H1 (cell line): ENCODE measurements around the gene ZSCAN1. TPM values are rescaled to one million over a fixed set of nuclear protein-coding genes. Genes with fewer than 3 reads are reported as not detected.

Experiments used
- CTCF ChIA-PET: fragments of 300-600 bp; sonication (Branson Sonifier 250); formaldehyde crosslinking; loops from one replicate; lab custom pipeline; 2021; ENCODE audit not compliant: partially characterized antibody; lab: Charles Lee
- POLR2A ChIA-PET: fragments of 300-600 bp; sonication (Branson Sonifier 250); formaldehyde crosslinking; loops from one replicate; lab custom pipeline; 2021; ENCODE audit warnings: inconsistent platforms; ENCODE audit not compliant: partially characterized antibody; lab: Charles Lee
- DNase-seq, 2 experiments: peaks; one replicate each; pipeline versions ENCODE4 v3.0.0 to v3.0.0-alpha.2; 2010 to 2022; ENCODE audit warnings: low spot score in 2 of 2, low read depth in 1 of 2, mixed read lengths in 1 of 2
- FAIRE-seq: peaks from 2 replicates; lab custom pipeline; 2011; peaks lifted over from hg19 to GRCh38; lab: Jason Lieb, UNC
- H2AFZ ChIP-seq: 2 replicates; pipeline ENCODE4 v1.8.1; 2012; ENCODE audit warnings: low read length, inconsistent platforms
- H2AK5ac ChIP-seq: 2 replicates; pipeline ENCODE4 v1.6.1; 2013; ENCODE audit warnings: low read depth, low read length
- H2BK120ac ChIP-seq: replicated peaks from 2 replicates; pipeline ENCODE3; 2013; ENCODE audit warnings: low read depth, low read length, inconsistent platforms
- H2BK12ac ChIP-seq: 2 replicates; pipeline ENCODE4 v1.6.1; 2013; ENCODE audit warnings: low read depth, low read length
- H2BK15ac ChIP-seq: 2 replicates; pipeline ENCODE4 v1.6.1; 2013; ENCODE audit warnings: low read length
- H2BK20ac ChIP-seq: 2 replicates; pipeline ENCODE4 v1.6.1; 2013; ENCODE audit warnings: low read length
- H2BK5ac ChIP-seq: 2 replicates; pipeline ENCODE4 v1.6.1; 2013; ENCODE audit warnings: low read depth, low read length
- H3K14ac ChIP-seq: 2 replicates; pipeline ENCODE4 v1.6.1; 2013; ENCODE audit warnings: inconsistent platforms; ENCODE audit not compliant: insufficient read length
- H3K18ac ChIP-seq: 2 replicates; pipeline ENCODE4 v1.6.1; 2013; ENCODE audit warnings: low read length; ENCODE audit errors: extremely low read depth
- H3K23ac ChIP-seq: 2 replicates; pipeline ENCODE4 v1.6.1; 2013; ENCODE audit warnings: inconsistent platforms; ENCODE audit not compliant: insufficient read length
- H3K23me2 ChIP-seq: 2 replicates; pipeline ENCODE4 v1.6.1; 2013; ENCODE audit warnings: low read depth, low read length
- H3K27ac ChIP-seq: 2 replicates; pipeline ENCODE4 v1.6.1; 2011; ENCODE audit warnings: low read depth, low read length, inconsistent platforms
- H3K27me3 ChIP-seq, 4 experiments: replicated peaks in 1 of 4; 1 replicate in 1 of 4; 2 replicates in 3 of 4; pipeline versions ENCODE4 v1.6.1 to v1.8.1; 2011 to 2013; ENCODE audit warnings: low read length in 3 of 4, mild to moderate bottlenecking in 3 of 4, inconsistent platforms in 2 of 4, mixed read lengths in 2 of 4, moderate library complexity in 1 of 4; ENCODE audit not compliant: control insufficient read depth in 3 of 4, insufficient read depth in 3 of 4; ENCODE audit errors: extremely low read depth in 1 of 4
- H3K36me3 ChIP-seq, 4 experiments: 2 replicates each; pipeline versions ENCODE4 v1.6.1 to v1.8.1; 2011 to 2013; ENCODE audit warnings: mild to moderate bottlenecking in 4 of 4, low read length in 3 of 4, moderate library complexity in 2 of 4, control low read depth in 1 of 4, inconsistent platforms in 1 of 4; ENCODE audit not compliant: insufficient read depth in 4 of 4, control insufficient read depth in 2 of 4
- H3K4ac ChIP-seq: replicated peaks from 2 replicates; pipeline ENCODE3; 2013; ENCODE audit warnings: low read length, low read depth, mixed read lengths, inconsistent platforms; ENCODE audit not compliant: insufficient read length
- H3K4me1 ChIP-seq, 4 experiments: replicated peaks in 1 of 4; 1 replicate in 1 of 4; 2 replicates in 3 of 4; pipeline versions ENCODE4 v1.6.1 to v1.8.1; 2011 to 2013; ENCODE audit warnings: low read length in 3 of 4, inconsistent platforms in 2 of 4, mixed read lengths in 1 of 4; ENCODE audit not compliant: insufficient read depth in 4 of 4, control insufficient read depth in 3 of 4
- H3K4me2 ChIP-seq, 2 experiments: 2 replicates each; pipeline versions ENCODE4 v1.6.1 to v1.8.1; 2011 to 2013; ENCODE audit warnings: low read depth in 2 of 2, low read length in 2 of 2, control low read depth in 1 of 2, inconsistent platforms in 1 of 2, mild to moderate bottlenecking in 1 of 2; ENCODE audit not compliant: insufficient read depth in 1 of 2
- H3K4me3 ChIP-seq, 4 experiments: fragments of 200-600, 300-600 bp in 1 of 4; sonication (generic), shearing (Covaris generic), sonication (Bioruptor Twin) in 1 of 4; 2 replicates each; pipeline versions ENCODE4 v1.5.1 to v1.8.1; 2011 to 2016; ENCODE audit warnings: low read length in 4 of 4, low read depth in 3 of 4, control low read depth in 2 of 4, inconsistent platforms in 2 of 4, mild to moderate bottlenecking in 2 of 4, mixed read lengths in 1 of 4, moderate library complexity in 1 of 4; ENCODE audit not compliant: insufficient read depth in 2 of 4; ENCODE audit errors: extremely low read depth in 1 of 4
- H3K56ac ChIP-seq: replicated peaks from 2 replicates; pipeline ENCODE3; 2013; ENCODE audit warnings: low read depth, mild to moderate bottlenecking, mixed read lengths, low read length, inconsistent platforms; ENCODE audit not compliant: insufficient read length
- H3K79me1 ChIP-seq: 2 replicates; pipeline ENCODE4 v1.6.1; 2013; ENCODE audit warnings: low read depth, low read length, control low read depth
- H3K79me2 ChIP-seq, 2 experiments: 2 replicates each; pipeline versions ENCODE4 v1.6.1 to v1.8.1; 2012 to 2013; ENCODE audit warnings: low read length in 2 of 2, mild to moderate bottlenecking in 2 of 2, inconsistent platforms in 1 of 2; ENCODE audit not compliant: insufficient read depth in 2 of 2, control insufficient read depth in 1 of 2
- H3K9ac ChIP-seq, 4 experiments: replicated peaks in 1 of 4; 1 replicate in 1 of 4; 2 replicates in 3 of 4; pipeline versions ENCODE4 v1.6.1 to v1.8.1; 2011 to 2013; ENCODE audit warnings: low read depth in 3 of 4, low read length in 3 of 4, control low read depth in 2 of 4, mild to moderate bottlenecking in 2 of 4, moderate library complexity in 2 of 4, inconsistent platforms in 1 of 4; ENCODE audit errors: extremely low read depth in 1 of 4
- H3K9me3 ChIP-seq, 2 experiments: 2 replicates each; pipeline versions ENCODE4 v1.6.1 to v1.8.1; 2012 to 2013; ENCODE audit warnings: mild to moderate bottlenecking in 2 of 2, moderate library complexity in 2 of 2, control low read depth in 1 of 2, inconsistent platforms in 1 of 2, low read depth in 1 of 2, low read length in 1 of 2, mixed read lengths in 1 of 2; ENCODE audit not compliant: insufficient read depth in 2 of 2
- H4K20me1 ChIP-seq, 2 experiments: replicated peaks in 1 of 2; 2 replicates each; pipeline versions ENCODE3 to v1.8.1; 2011 to 2013; ENCODE audit warnings: inconsistent platforms in 2 of 2, low read length in 2 of 2, mild to moderate bottlenecking in 1 of 2; ENCODE audit not compliant: insufficient read depth in 2 of 2, control insufficient read depth in 1 of 2
- H4K5ac ChIP-seq: 2 replicates; pipeline ENCODE4 v1.6.1; 2013; ENCODE audit warnings: low read length, low read depth, mixed read lengths, inconsistent platforms; ENCODE audit not compliant: insufficient read length
- H4K8ac ChIP-seq: 2 replicates; pipeline ENCODE4 v1.8.0; 2013; ENCODE audit warnings: mild to moderate bottlenecking, moderate library complexity, low read length, inconsistent platforms; ENCODE audit not compliant: insufficient read depth; ENCODE audit errors: extremely low read depth
- H4K91ac ChIP-seq: replicated peaks from 2 replicates; pipeline ENCODE3; 2013; ENCODE audit warnings: low read length, mixed read lengths, inconsistent platforms; ENCODE audit not compliant: insufficient read length
- BRCA1 ChIP-seq: IDR thresholded peaks from 2 replicates; pipeline ENCODE4 v1.6.1; 2012; ENCODE audit warnings: low read depth, low read length, improper control_type of control experiment
- CTBP2 ChIP-seq: IDR thresholded peaks from 2 replicates; pipeline ENCODE4 v1.7.0; 2011; ENCODE audit warnings: borderline replicate concordance, mild to moderate bottlenecking, moderate library complexity, mixed read lengths, low read length; ENCODE audit not compliant: insufficient read depth, insufficient read length
- POLR2A ChIP-seq, 2 experiments: IDR thresholded peaks; 1 replicate in 1 of 2; 2 replicates in 1 of 2; pipeline ENCODE4 v1.6.1; 2011; ENCODE audit warnings: low read depth in 2 of 2, low read length in 2 of 2, mild to moderate bottlenecking in 2 of 2; ENCODE audit errors: control extremely low read depth in 1 of 2
- POLR2AphosphoS5 ChIP-seq: IDR thresholded peaks from 2 replicates; pipeline ENCODE4 v1.6.1; 2011; ENCODE audit warnings: low read depth, low read length
- RNF2 ChIP-seq: fragments of 200-900, 300-1000 bp; sonication (generic); IDR thresholded peaks from 2 replicates; pipeline ENCODE4 v1.7.1; 2016; ENCODE audit warnings: borderline replicate concordance, low read depth, mild to moderate bottlenecking, antibody characterized with exemption, low read length; ENCODE audit not compliant: poor library complexity, severe bottlenecking; ENCODE audit errors: missing control alignments
- SP1 ChIP-seq: IDR thresholded peaks from 2 replicates; pipeline ENCODE4 v1.6.1; 2011; ENCODE audit warnings: low read depth, low read length
- SP2 ChIP-seq: IDR thresholded peaks from 2 replicates; pipeline ENCODE4 v1.6.1; 2012; ENCODE audit warnings: mild to moderate bottlenecking, low read length, inconsistent platforms
- WGBS, 2 experiments: shearing (Covaris generic) in 1 of 2; methylation state at CpG; one replicate each; pipeline versions ENCODE4 v1.1.6 to v1.1.7; 2013 to 2015; ENCODE audit warnings: low lambda C conversion rate in 2 of 2, mixed read lengths in 2 of 2, inconsistent platforms in 1 of 2, low coverage in 1 of 2, missing lambda C conversion rate in 1 of 2; ENCODE audit not compliant: insufficient replicate concordance in 2 of 2, insufficient coverage in 1 of 2, insufficient read length in 1 of 2; ENCODE audit errors: extremely low coverage in 1 of 2, missing lambda C conversion rate in 1 of 2; 5-methylcytosine and 5-hydroxymethylcytosine counted together
- long read RNA-seq, 2 experiments: library from RNA in 1 of 2; library from capped mRNA in 1 of 2; stranded (forward); transcript quantifications; one replicate each; pipeline ENCODE4 v2.0.0, GENCODE V29; 2021; ENCODE audit warnings: inconsistent platforms in 1 of 2
- polyA minus RNA-seq, 3 experiments: library from RNA; depleted of rRNA, polyadenylated mRNA; stranded (reverse); fragments of >200 nt; gene quantifications; 1 replicate in 2 of 3; 2 replicates in 1 of 3; pipeline ENCODE4 v1.2.3, GENCODE V29; 2011
- polyA plus RNA-seq, 7 experiments: library from polyadenylated mRNA; depleted of rRNA in 3 of 7; stranded (reverse) in 5 of 7; unstranded in 2 of 7; fragments of >200 nt in 5 of 7; fragments of 200-250 nt in 2 of 7; gene quantifications; 1 replicate in 5 of 7; 2 replicates in 1 of 7; 4 replicates in 1 of 7; pipeline versions ENCODE4 v1.2.1 to v1.2.3, GENCODE V29; 2011 to 2013; ENCODE audit warnings: missing spikeins in 2 of 7, mixed read lengths in 2 of 7
- total RNA-seq: library from RNA; stranded (reverse); fragmentation: NEBNext Ultra II Directional; extraction: Animal tissue kit (Norgen Biotek cat#: 25700); gene quantifications from 2 replicates; pipeline ENCODE4 v1.2.1, GENCODE V29; 2021

Gene ZSCAN1, protein sequence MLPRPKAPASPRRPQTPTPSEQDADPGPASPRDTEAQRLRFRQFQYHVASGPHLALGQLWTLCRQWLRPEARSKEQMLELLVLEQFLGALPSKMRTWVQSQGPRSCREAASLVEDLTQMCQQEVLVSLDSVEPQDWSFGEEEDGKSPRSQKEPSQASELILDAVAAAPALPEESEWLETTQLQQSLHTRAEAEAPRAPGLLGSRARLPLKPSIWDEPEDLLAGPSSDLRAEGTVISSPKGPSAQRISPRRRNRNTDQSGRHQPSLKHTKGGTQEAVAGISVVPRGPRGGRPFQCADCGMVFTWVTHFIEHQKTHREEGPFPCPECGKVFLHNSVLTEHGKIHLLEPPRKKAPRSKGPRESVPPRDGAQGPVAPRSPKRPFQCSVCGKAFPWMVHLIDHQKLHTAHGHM
- total RNA-seq, result 0.69 and 1.2 TPM in 2 replicates
- polyA plus RNA-seq (2011; rRNA removed), result 4.3 and 6.4 TPM in 2 replicates
- 3.3 TPM for polyA plus RNA-seq (2011; cell fraction: cytosol; rRNA removed)
- polyA plus RNA-seq (2011; cell fraction: nucleus; rRNA removed), result 5.8 TPM
- polyA plus RNA-seq (2012, experiment 1 of 2), result 1.4 to 3.3 TPM (median 1.8 TPM) in 4 replicates
- 1.4 TPM for polyA plus RNA-seq (2012, experiment 2 of 2)
- polyA plus RNA-seq (2013, experiment 1 of 2), result 2.5 TPM
- 1.8 TPM for polyA plus RNA-seq (2013, experiment 2 of 2)
- not detected in 2 replicates for polyA minus RNA-seq (2011; rRNA and poly(A)+ RNA removed)
- polyA minus RNA-seq (2011; cell fraction: cytosol; rRNA and poly(A)+ RNA removed), result not detected
- 1.7 TPM for polyA minus RNA-seq (2011; cell fraction: nucleus; rRNA and poly(A)+ RNA removed)
- long read RNA-seq, experiment 1, partial matches to known transcripts, result 0 of 2 reads
- long read RNA-seq, experiment 1, other reads (novel, unspliced or antisense), result 0 of 2 reads
- long read RNA-seq, experiment 2, result 0 reads

DNA sequence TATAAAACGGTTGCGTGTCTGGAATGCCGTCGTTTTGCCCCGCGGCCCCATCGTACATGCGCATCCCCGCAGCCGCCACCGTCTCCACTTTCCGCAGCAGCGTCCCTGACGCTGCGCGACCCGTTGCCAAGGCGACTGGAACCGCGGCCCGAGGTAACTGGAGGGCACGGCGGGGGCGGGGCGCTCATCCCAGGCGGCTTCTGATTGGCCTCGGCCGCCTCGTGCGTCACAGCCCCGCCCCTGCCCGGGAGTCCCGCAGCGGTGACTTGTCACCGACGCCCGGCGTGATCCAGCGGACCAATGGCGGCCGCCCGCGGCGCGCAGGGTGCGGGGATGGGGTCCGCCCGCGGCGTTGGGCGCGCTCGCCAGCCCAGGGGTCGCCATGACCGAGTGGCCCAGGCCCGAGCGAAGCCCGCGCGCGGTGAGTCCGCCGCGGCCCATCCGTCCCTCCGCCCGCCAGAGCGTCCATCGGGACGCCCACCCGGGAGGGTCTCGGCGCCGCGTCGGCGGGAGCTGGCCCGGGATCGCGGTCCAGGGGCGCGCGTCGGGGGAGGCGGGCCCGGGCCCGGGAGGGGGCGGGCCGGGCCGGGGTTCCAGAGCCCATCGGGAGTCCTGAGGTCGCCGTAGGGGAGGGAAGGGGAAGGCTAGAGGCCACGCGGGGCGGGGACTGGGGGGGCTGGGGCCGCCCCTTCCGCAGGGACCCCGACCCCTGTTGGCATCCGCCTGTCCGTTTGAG lies at the start of gene ZSCAN1:
ZSCAN1 (plus strand) TSS at position 285 of the 736 bp plus-strand sequence. CDS start 3,812 bp downstream, outside the sequence.
- DNase-seq, result peak; percentile 70 to 96
- H2AK5ac ChIP-seq, result no peak within 1 kb of the TSS
- no peaks in the 10 kb centered on the region for H4K20me1 ChIP-seq
- no peak within 1 kb of the TSS for H2BK12ac ChIP-seq
- H4K5ac ChIP-seq, result no peak within 1 kb of the TSS
- peaks cover 0 to 6% (median 0%) of the 10 kb centered on the region in 4 experiments; a peak in 3 of 7 replicates for H3K27me3 ChIP-seq
- ChIA-PET CTCF (interaction anchor here (0.8 to 1.7 kb wide), 4 partner anchors 9 to 22 kb away, joined by 3 to 6 read pairs (median 4); no protein-coding TSS in a partner anchor), POLR2A (interaction anchor here (0.8 to 2.7 kb wide), 13 partner anchors 9 to 120 kb away, joined by 3 to 11 read pairs (median 5); partner anchors contain the start of genes ZNF135, ZNF606 and ZSCAN18)
- no peak within 1 kb of the TSS for H2BK20ac ChIP-seq
- peak within 1 kb of the TSS; percentile 49 to 77 (median 60) for H3K4me3 ChIP-seq
- H4K91ac ChIP-seq, result peak within 1 kb of the TSS; percentile 81
- peaks cover 2% of the 10 kb centered on the region; the same call in 1 of the 2 replicates for H3K23me2 ChIP-seq
- H3K36me3 ChIP-seq, result no peaks in the 10 kb centered on the region
- H2AFZ ChIP-seq, result no peak within 1 kb of the TSS
- FAIRE-seq, result no peak
- H3K79me1 ChIP-seq, result no peaks in the 10 kb centered on the region
- peak within 1 kb of the TSS; percentile 64 for H3K56ac ChIP-seq
- peak within 1 kb of the TSS; percentile 59; the same call in 1 of the 2 replicates for H3K27ac ChIP-seq
- H4K8ac ChIP-seq, result peak within 1 kb of the TSS; percentile 83
- peak within 1 kb of the TSS in 3 of 4 experiments; percentile 27 to 78 (median 63); a peak in 4 of 7 replicates for H3K9ac ChIP-seq
- no peak within 1 kb of the TSS for H3K14ac ChIP-seq
- H2BK5ac ChIP-seq, result no peak within 1 kb of the TSS; the same call in 1 of the 2 replicates
- H3K4me2 ChIP-seq, result peak within 1 kb of the TSS; percentile 59 to 78
- H2BK120ac ChIP-seq, result no peak within 1 kb of the TSS
- H3K23ac ChIP-seq, result no peak within 1 kb of the TSS
- H3K4ac ChIP-seq, result no peak within 1 kb of the TSS
- H3K9me3 ChIP-seq, result no peaks in the 10 kb centered on the region; a peak in 1 of 4 replicates
- H2BK15ac ChIP-seq, result no peak within 1 kb of the TSS
- 1% methylated on average over 69 of the region's 101 CpGs; no CpG with 5 or more reads in 1 of the 2 experiments for WGBS, 2 experiments
- H3K4me1 ChIP-seq, result peaks cover 0 to 19% (median 14%) of the 10 kb centered on the region in 4 experiments; a peak in 6 of 7 replicates
- H3K79me2 ChIP-seq, result no peaks in the 10 kb centered on the region
- peak within 1 kb of the TSS; percentile 48 for H3K18ac ChIP-seq
- TF ChIP-seq RNF2, result no peak
- TF ChIP-seq POLR2AphosphoS5, result no peak; the same call in 1 of the 2 replicates
- TF ChIP-seq SP1, result peak; percentile 64; the same call in 1 of the 2 replicates
- TF ChIP-seq SP2, result no peak
- TF ChIP-seq POLR2A (IDR thresholded peaks at IDR 0.05; ENCODE audit: control extremely low read depth in 1 of 2, low read depth in 2 of 2, low read length in 2 of 2), result 0 out of 3 replicates have a peak, but pooled peaks of 1 of the 2 experiments have one; percentile 40
- no peak for TF ChIP-seq CTBP2
- no peak for TF ChIP-seq BRCA1
